Ecto neural progenitor cell (in vitro differentiated cells): ENCODE data around the gene FOLR3.
"Not testable (repeated sequence)": the region's sequence is repeated elsewhere in the genome, so short reads cannot be mapped to it uniquely, and the experiment has no call there.

ENCODE experiments used
- DNase-seq: peaks from one replicate; pipeline ENCODE4 v3.0.0-alpha.2; 2018; ENCODE audit warnings: low spot score

FOLR3 gene

DNA sequence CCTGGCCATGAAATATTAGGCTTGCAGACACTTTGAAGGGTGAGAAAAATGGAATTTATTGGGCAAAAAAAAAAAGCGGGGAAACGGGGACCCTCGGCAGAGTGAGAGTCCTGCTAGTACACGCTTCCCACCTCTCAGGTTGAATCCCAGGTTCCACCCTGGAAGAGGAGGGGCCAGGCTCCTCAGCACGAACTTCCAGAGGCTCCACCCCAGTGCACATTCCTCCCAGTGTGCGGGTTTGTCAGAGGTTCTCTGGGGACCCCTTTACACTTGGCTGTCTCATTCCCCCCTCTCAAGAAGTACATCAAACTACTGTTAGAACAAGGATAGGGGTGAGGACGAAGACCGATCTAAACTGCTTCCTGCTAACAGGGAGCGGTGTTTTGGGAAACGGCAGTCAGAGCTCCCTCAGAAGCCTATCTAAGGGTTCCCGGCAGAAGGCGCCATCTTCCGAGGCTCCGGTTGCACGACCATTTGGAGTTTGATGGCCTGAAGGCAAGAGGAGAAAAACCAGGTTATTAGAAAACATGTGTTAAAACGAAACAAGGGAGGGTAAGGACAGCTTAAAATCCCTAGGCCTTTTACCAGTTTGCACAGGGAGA, 27.5 kb downstream of the FOLR3 start:
- no peak for DNase-seq

- not testable (repeated sequence) for DNase-seq
Observed at GRCh38 chr11:72164187-72164586, 28.7 kb downstream of the FOLR3 start.

DNA sequence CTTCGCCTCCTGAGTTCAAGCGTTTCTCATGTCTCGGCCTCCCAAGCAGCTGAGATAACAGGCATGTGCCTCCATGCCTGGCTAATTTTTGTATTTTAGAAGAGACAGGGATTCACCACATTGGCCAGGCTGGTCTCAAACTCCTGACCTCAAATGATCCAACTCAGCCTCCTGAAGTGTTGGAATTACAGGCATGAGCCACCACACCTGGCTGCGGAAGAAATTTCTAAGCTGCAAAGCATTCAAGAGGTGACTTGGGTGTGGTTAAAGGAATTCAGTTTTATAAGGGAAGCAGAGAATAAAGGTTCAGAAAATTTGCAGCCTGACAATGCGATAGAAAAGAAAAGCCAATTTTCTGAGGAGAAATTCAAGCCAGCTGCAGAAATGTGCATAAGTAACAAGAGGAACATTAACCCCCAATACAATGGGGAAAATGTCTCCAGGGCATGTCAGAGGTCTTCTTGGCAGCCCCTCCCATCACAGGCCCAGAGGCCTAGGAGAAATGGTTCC, 33.6 kb downstream of the FOLR3 start:
- DNase-seq, result not testable (repeated sequence)

- DNase-seq, result not testable (repeated sequence)
Observed at GRCh38 chr11:72169754-72170153, 34.2 kb downstream of the FOLR3 start.

- DNase-seq, result not testable (repeated sequence)
Observed at GRCh38 chr11:72172043-72172442, 36.5 kb downstream of the FOLR3 start.

DNA sequence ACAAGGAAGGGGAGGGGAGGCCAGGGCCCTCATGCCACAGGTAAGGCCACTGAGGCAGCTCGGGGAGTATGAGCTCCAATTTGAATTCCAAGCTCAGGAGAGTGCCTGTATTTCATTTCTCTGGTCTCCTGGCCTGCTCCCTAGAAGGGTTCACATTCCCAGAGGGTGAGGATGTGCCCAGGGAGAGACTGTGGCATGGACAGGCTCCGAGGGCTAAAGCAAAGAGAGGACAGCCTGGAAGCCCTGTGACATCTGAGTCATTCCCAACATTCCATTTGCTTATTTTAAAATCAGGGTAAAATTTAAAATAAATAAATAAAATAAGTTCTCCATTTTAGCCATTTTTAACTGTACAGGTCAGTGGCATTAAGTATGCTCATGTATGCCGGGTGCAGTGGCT, 37.8 kb downstream of the FOLR3 start:
- no peak for DNase-seq

DNA sequence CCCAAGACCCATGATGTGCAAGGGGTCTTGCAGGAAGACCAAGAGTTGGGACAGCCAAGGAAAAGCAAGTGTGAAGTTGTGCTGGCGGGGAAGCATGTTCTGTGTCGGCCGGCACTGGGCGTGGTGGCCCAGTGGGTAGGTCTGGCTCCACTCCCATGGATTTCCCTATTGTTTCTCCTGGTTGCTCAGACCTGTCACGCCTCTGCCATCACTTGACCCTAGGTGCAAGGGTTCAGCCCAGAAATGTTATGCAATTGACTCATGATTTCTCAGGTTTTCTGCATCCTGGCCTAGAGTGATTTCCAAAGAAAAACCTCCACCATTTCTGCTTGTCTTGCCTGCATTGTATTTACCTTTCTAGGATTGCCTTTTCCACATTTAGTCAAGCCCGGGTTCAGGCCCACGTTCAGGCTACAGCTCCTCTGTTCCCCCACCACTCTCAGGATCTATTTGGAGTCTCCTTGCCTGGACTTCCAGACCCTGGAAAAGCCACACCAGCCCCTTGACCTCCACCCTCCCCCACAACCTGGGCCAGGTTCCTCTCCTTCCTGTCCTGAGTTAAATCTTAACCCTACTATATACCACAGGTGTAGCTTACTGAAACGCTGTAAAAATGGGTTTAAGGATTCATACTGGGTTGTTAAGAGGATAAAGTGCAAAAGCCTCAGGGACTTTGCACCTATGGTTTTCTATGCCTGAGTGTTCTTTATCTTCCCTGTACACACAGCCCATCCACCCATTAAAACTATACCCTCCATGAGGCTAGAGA, 39.0 kb downstream of the FOLR3 start:
- no peak for DNase-seq

GRCh38 chr11:72177656-72178055, 42.1 kb downstream of the FOLR3 start:
- no peak for DNase-seq

DNA sequence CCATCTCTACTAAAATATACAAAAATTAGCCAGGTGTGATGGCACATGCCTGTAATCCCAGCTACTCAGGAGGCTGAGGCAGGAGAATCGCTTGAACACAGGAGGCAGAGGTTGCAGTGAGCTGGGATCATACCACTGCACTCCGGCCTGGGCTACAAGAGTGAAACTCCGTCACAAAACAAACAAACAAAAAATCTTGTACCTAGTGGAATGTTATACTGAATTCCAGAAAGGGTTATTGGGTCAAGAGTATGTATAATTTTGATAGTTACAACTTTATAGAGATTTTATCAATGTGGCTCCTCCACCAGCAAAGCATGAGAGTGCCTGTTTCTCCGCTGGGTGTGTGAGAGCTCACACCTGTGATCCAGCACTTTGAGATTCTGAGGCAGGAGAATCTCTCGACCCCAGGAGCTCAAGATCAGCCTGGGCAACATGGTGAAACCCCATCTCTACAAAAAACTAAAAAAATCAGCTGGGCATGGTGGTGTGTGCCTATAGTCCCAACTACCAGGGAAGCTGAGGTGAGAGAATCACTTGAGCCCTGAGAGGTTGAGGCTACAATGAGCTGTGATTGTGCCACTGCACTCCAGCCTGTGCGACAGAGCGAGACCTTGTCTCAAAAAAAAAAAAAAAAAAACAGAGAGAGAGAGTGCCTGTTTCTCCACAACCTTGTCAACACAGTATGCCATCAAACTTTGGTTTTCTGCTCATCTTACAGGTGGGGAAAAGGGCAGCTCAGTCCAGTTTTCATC, 43.7 kb downstream of the FOLR3 start:
- no peak for DNase-seq

DNA sequence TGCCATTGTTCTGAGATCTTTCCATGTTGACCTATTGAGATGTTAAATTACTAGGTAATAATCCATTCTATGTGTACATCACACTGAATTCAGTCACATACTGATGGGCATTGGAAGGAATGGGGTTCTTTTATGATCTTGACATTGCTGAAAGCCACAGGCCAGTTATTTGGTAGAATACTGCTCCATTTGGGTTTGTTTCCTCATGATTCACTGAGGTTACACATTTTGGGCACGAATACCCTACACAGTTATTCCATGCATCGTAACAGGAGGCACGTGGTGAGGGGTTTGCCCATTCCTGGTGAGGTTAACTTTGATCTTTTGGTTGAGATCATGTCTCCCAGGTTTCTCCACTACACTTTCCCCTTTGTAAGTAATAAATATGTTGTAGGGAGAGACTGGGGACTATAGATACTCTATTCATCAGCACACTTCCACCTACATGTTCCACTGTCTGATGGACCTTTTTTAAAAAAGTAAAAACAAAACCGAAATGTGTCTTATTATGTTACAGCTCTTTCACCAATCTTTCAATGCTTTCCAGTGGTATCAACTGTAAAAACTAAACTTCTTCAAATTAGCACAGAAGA, 44.4 kb downstream of the FOLR3 start:
- no peak for DNase-seq

DNA sequence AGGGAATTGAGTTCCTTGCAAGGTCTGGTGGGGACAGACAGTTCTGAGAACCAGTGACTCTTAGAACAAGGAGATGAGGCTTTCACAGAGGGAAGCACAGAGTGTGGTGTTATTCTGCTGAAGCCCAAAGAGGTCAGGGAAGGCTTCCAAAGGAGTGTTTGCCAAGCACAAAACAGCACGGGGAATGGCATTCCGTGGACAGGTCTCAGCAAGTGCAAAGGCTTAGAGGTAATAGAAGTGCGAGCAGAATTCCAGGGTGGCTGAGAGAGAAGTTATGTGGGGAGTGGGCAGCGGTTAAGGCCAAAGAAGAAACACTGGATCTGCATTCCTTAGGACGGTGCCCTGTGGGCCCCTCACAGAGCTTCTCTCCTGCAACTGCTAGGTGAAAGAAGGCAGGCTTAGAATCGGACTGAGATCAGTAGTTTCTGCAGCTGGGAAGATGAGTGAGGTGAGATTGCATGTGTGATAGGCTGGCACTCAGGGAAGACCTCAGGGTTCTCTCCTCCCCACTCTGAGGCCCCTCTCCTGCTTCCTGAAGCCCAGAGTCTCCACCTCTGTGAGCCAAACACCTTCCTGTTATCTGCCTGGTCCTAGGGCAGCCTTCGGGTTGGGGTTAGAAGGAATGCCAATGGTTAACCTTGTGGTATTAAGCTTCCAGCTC, 45.5 kb downstream of the FOLR3 start:
- not testable (repeated sequence) for DNase-seq

GRCh38 chr11:72181553-72181958, 46.0 kb downstream of the FOLR3 start:
- DNase-seq, result not testable (repeated sequence)

DNA sequence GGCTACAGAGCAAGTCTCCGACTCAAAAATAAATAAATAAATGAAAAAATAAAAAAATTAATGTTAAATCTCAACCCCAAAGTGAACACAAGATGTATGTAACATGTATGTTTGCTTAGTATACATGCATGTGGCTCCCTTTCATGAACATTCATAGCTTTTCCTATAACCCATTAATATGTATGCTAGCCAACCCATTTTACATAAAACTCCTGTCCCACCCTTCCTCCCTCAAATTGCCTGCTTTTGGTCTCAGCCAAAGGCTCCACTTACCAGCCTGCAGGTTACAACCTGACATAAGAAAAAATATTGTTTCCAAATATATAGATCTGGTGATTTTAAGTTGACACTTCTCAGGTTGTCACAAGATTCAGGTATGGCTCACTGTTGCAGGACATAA, 52.7 kb downstream of the FOLR3 start:
- DNase-seq, result no peak
